PC-9 (cell line): ENCODE data around the gene SNAI3.

Experiments used
- EZH2 ChIP-seq: fragments of 200-600 bp; sonication (generic); IDR thresholded peaks from 2 replicates; pipeline ENCODE4 v1.8.0; 2017; ENCODE audit warnings: antibody characterized with exemption, low read depth
- TF ChIP-seq, protein P1 (sequence below): fragments of 200-600 bp; sonication (generic); conservative IDR thresholded peaks from 2 replicates; pipeline ENCODE4 v1.6.1; 2017; ENCODE audit warnings: mixed run types, antibody characterized with exemption, mild to moderate bottlenecking, moderate library complexity

GRCh38 chr16:88706229-88706964, 20.1 kb upstream of the SNAI3 start, which contains the start of the genes CTU2 and RNF166:
- TF ChIP-seq, protein P1, sequence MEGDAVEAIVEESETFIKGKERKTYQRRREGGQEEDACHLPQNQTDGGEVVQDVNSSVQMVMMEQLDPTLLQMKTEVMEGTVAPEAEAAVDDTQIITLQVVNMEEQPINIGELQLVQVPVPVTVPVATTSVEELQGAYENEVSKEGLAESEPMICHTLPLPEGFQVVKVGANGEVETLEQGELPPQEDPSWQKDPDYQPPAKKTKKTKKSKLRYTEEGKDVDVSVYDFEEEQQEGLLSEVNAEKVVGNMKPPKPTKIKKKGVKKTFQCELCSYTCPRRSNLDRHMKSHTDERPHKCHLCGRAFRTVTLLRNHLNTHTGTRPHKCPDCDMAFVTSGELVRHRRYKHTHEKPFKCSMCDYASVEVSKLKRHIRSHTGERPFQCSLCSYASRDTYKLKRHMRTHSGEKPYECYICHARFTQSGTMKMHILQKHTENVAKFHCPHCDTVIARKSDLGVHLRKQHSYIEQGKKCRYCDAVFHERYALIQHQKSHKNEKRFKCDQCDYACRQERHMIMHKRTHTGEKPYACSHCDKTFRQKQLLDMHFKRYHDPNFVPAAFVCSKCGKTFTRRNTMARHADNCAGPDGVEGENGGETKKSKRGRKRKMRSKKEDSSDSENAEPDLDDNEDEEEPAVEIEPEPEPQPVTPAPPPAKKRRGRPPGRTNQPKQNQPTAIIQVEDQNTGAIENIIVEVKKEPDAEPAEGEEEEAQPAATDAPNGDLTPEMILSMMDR = no peak
- TF ChIP-seq EZH2 = no peak
